ENCODE measurements around the gene SLC13A2. TPM values are rescaled to one million over a fixed set of nuclear protein-coding genes. Genes with fewer than 3 reads are reported as not detected.

The SLC13A2 gene
- polyA plus RNA-seq, 3 donors = not detected

DNA sequence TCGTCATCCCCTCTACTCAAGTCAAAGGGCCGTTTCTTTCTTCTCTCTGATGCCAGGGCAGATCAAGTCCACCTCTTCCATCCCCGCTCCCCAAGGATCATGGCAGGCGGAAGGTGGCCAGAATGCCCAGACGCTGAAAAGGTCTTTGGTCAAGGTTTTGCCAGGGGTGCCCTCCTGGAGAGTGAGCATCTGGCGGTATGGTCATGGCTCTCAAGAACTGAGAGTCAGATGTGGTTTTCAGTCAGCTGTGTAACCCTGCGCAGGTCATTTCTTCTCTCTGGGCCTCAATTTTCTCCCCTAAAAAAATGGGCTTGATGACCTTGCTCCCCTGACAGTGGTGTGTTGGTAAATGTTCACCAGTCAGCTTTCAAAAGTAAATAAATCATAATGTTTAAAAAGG lies 45.1 kb downstream of the SLC13A2 start:
- Mint-ChIP-seq H3K4me1 (peaks cover 9% of the 10 kb centered on the region), H3K27me3 (ENCODE audit: low read depth in 3 of 3) (peaks cover 0 to 8% (median 8%) of the 10 kb centered on the region in 3 donors), H3K4me3 (no peak overlapping the region), H3K27ac (no peak overlapping the region), H3K36me3 (no peaks in the 10 kb centered on the region), H3K9me3 (peaks cover 0 to 9% (median 3%) of the 10 kb centered on the region in 7 donors)
- no peaks in the 10 kb centered on the region for H4K20me1 ChIP-seq (ENCODE audit: insufficient read depth, low read length)
- H3K27me3 ChIP-seq (ENCODE audit: control insufficient read depth in 2 of 2, insufficient read depth in 2 of 2, low read length in 2 of 2) = no peaks in the 10 kb centered on the region
- intact Hi-C loops (cut with micrococcal nuclease) = no loop called here
- no peak overlapping the region for H3K27ac ChIP-seq (ENCODE audit: low read depth in 1 of 2, low read length in 2 of 2)
- no peaks in the 10 kb centered on the region for H3K36me3 ChIP-seq (replicated peaks in 1 of 2; ENCODE audit: control insufficient read depth in 1 of 2, insufficient read depth in 2 of 2, low read length in 2 of 2)
- no peaks in the 10 kb centered on the region for H3K79me2 ChIP-seq (ENCODE audit: insufficient read depth, low read length)
- TF ChIP-seq, protein P1, sequence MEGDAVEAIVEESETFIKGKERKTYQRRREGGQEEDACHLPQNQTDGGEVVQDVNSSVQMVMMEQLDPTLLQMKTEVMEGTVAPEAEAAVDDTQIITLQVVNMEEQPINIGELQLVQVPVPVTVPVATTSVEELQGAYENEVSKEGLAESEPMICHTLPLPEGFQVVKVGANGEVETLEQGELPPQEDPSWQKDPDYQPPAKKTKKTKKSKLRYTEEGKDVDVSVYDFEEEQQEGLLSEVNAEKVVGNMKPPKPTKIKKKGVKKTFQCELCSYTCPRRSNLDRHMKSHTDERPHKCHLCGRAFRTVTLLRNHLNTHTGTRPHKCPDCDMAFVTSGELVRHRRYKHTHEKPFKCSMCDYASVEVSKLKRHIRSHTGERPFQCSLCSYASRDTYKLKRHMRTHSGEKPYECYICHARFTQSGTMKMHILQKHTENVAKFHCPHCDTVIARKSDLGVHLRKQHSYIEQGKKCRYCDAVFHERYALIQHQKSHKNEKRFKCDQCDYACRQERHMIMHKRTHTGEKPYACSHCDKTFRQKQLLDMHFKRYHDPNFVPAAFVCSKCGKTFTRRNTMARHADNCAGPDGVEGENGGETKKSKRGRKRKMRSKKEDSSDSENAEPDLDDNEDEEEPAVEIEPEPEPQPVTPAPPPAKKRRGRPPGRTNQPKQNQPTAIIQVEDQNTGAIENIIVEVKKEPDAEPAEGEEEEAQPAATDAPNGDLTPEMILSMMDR (IDR thresholded peaks at IDR 0.05) = no peak
- WGBS (ENCODE audit: insufficient coverage) = 78% methylated on average over 2 of the region's 7 CpGs
- peaks cover 0 to 5% of the 10 kb centered on the region in 2 donors for H3K4me1 ChIP-seq (ENCODE audit: control insufficient read depth in 1 of 2, insufficient read depth in 2 of 2, low read length in 2 of 2)
- H3K4me2 ChIP-seq (replicated peaks; ENCODE audit: extremely low read depth, low read length, poor library complexity, severe bottlenecking) = no peak overlapping the region
- no peak overlapping the region for H3K4me3 ChIP-seq (replicated peaks in 1 of 3; ENCODE audit: low read depth in 2 of 3, low read length in 3 of 3)
- H3K9me3 ChIP-seq (replicated peaks in 1 of 2; ENCODE audit: control insufficient read depth in 1 of 2, insufficient read depth in 1 of 2, low read length in 2 of 2) = no peaks in the 10 kb centered on the region
- no peak overlapping the region for H2AFZ ChIP-seq (ENCODE audit: insufficient read depth, low read depth, low read length, poor library complexity, severe bottlenecking)
- no peak overlapping the region for H3K9ac ChIP-seq (ENCODE audit: insufficient read depth, low read length, poor library complexity, severe bottlenecking)
- no peak for DNase-seq

DNA sequence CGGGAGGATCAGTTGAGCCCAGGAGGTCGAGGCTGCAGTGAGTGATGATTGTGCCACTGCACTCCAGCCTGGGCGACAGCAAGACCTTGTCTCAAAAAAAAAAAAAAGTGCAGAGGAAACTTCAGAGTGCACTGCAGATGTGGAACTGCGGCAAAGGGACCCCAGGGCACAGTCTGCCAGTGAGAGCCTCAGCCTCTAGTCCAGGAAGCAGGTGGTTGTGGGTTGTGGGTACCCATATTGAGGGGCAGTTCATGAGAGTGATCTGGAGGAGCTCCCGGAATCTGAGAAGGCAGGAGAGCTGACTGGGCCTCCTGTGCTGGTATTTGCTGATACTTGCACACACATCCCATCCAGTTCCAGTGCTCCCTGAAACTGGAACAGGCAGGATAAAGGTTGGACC lies 45.8 kb downstream of the SLC13A2 start:
- H3K9me3 Mint-ChIP-seq = peaks cover 0 to 9% (median 2%) of the 10 kb centered on the region in 7 donors

More for the DNA sequence above, 45.8 kb downstream of the SLC13A2 start:
- intact Hi-C loops (cut with micrococcal nuclease) = no loop called here
- Mint-ChIP-seq H3K4me3 (no peak overlapping the region), H3K36me3 (no peaks in the 10 kb centered on the region), H3K4me1 (peaks cover 9% of the 10 kb centered on the region), H3K27me3 (ENCODE audit: low read depth in 3 of 3) (peaks cover 0 to 8% (median 8%) of the 10 kb centered on the region in 3 donors), H3K27ac (no peak overlapping the region)
- peak overlapping the region; percentile 46 for H2AFZ ChIP-seq (ENCODE audit: insufficient read depth, low read depth, low read length, poor library complexity, severe bottlenecking)
- no peaks in the 10 kb centered on the region for H3K27me3 ChIP-seq (ENCODE audit: control insufficient read depth in 2 of 2, insufficient read depth in 2 of 2, low read length in 2 of 2)
- H3K4me2 ChIP-seq (replicated peaks; ENCODE audit: extremely low read depth, low read length, poor library complexity, severe bottlenecking) = no peak overlapping the region
- WGBS (ENCODE audit: insufficient coverage) = 0% methylated on average over 4 of the region's 5 CpGs
- no peaks in the 10 kb centered on the region for H3K36me3 ChIP-seq (replicated peaks in 1 of 2; ENCODE audit: control insufficient read depth in 1 of 2, insufficient read depth in 2 of 2, low read length in 2 of 2)
- H3K9me3 ChIP-seq (replicated peaks in 1 of 2; ENCODE audit: control insufficient read depth in 1 of 2, insufficient read depth in 1 of 2, low read length in 2 of 2) = no peaks in the 10 kb centered on the region
- TF ChIP-seq, protein P1 (IDR thresholded peaks at IDR 0.05) = no peak
- H3K4me1 ChIP-seq (ENCODE audit: control insufficient read depth in 1 of 2, insufficient read depth in 2 of 2, low read length in 2 of 2) = peaks cover 0 to 5% of the 10 kb centered on the region in 2 donors
- DNase-seq = no peak
- H3K9ac ChIP-seq (ENCODE audit: insufficient read depth, low read length, poor library complexity, severe bottlenecking) = no peak overlapping the region
- H4K20me1 ChIP-seq (ENCODE audit: insufficient read depth, low read length) = no peaks in the 10 kb centered on the region
- no peaks in the 10 kb centered on the region for H3K79me2 ChIP-seq (ENCODE audit: insufficient read depth, low read length)
- no peak overlapping the region for H3K4me3 ChIP-seq (replicated peaks in 1 of 3; ENCODE audit: low read depth in 2 of 3, low read length in 3 of 3)
- no peak overlapping the region for H3K27ac ChIP-seq (ENCODE audit: low read depth in 1 of 2, low read length in 2 of 2)
